GM12873 (cell line): ENCODE results near the gene OVCH1.

Source experiments
- TF ChIP-seq, protein P1 (sequence below): IDR thresholded peaks from 2 replicates; pipeline ENCODE4 v1.5.1; 2012; ENCODE audit warnings: low read depth, mild to moderate bottlenecking, moderate library complexity, low read length, control low read depth; ENCODE audit not compliant: insufficient read depth; ENCODE audit errors: missing control alignments

The OVCH1 gene

DNA sequence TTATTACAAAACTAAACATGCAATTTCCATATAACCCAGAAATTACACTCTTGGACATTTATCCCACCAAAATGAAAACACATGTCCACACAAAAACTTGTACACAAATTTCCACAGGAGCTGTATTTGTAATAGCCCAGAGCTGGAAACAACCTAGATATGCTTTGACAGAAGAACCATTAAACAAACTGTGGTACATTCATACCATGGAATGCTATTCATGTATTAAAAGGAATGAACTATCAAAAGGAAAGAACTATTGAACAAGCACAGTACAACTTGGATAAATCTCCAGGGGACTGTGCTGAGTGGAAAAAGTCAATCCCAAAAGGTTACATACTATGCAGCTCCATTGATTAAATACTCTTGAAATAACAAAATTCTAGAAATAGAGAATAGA is 80.7 kb downstream of the OVCH1 start:
- TF ChIP-seq, protein P1, sequence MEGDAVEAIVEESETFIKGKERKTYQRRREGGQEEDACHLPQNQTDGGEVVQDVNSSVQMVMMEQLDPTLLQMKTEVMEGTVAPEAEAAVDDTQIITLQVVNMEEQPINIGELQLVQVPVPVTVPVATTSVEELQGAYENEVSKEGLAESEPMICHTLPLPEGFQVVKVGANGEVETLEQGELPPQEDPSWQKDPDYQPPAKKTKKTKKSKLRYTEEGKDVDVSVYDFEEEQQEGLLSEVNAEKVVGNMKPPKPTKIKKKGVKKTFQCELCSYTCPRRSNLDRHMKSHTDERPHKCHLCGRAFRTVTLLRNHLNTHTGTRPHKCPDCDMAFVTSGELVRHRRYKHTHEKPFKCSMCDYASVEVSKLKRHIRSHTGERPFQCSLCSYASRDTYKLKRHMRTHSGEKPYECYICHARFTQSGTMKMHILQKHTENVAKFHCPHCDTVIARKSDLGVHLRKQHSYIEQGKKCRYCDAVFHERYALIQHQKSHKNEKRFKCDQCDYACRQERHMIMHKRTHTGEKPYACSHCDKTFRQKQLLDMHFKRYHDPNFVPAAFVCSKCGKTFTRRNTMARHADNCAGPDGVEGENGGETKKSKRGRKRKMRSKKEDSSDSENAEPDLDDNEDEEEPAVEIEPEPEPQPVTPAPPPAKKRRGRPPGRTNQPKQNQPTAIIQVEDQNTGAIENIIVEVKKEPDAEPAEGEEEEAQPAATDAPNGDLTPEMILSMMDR, result no peak

DNA sequence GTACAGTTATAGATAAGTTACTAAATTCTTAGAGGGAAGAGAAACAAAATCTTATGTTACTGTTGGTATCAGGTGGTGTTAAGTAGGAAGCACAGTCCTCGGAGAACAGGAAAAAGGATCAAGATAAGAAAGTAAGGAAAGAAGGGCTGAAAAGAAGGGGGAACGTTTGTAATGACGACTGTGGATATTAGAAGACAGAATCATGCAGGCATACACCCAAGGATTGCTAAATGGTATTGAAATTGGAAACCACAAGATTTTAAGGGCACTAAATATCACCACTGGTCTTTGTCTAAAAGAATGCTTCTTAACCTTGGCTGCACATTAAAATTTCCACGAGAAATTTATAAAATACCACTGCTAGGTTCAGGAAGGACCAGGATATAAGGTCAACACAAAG is 82.4 kb downstream of the OVCH1 start:
- TF ChIP-seq, protein P1, result no peak

DNA sequence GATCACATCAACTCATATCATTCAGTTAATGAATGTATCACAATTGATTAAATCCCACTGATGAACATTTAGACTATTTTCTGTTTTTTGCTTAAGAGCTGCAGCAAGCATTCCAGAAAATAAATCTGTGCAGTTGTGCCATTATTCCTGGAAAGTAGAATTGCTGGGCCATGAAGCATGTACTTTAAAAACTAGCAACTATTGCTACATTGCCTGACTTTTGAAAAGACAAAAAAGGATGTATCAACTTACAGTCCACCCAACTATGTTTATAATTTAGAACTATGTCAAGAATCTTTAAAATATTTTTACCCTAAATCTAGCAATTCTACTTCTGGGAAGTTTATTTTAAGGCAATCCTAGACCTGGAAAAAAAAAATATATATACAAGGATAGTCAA is 83.1 kb downstream of the OVCH1 start:
- TF ChIP-seq, protein P1, result no peak

DNA sequence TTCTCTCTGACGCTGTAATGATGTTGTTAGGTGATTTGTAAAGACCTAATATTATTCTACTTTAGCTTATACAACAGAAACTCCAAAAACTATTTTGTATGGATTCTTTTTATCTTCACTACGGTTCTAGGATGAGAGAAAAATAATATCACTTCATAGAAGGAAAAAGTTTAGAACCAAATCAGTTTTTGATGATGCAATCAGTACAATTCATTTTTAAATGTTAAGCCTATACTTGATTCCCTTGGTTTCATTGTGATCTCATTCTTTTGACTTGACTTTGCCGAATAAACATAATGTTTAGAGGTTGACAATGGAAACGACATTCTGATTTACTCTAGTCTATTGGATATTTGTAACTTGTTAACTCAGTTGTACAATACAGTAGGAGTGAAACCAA is 91.9 kb downstream of the OVCH1 start:
- TF ChIP-seq, protein P1, result no peak

DNA sequence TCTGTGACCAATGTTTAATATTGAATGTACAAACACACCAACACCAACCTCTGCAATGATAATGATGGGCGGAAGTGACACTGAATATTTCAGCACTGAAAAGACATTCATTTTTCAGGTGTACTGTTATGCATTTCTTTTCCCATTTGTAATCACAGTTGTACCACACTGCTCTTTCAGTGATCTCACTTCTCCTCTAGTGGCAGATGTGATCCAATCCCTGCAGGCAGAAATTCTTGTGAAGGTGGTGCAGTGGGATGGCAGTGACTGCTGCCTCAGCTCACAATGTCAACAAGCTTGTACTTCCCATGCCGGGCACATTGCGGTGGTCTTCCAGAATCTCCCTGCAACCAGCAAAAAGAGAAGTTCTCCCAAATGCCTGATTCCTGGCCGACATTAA is 93.5 kb downstream of the OVCH1 start:
- TF ChIP-seq, protein P1, result no peak

DNA sequence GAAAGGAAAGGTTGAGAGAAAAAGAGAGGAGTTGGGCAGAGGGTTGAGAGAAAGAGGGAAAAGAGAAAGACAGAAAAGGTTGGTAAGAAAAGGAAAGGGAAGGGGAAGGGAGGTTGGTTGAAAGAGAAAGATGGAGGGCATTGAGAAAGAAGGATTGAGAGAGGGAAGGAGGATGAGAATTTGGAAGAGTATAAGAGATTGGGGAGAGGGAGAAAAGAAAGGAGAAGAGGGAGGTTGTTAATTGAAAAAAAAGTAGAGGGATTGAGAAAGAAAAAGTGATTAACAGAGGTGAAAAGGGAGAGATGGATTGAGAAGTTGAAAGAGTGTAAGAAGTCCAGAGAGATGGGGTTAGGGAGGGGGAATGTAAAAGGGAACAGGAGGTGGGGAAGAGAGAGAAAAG is 95.0 kb downstream of the OVCH1 start:
- TF ChIP-seq, protein P1, result no peak

DNA sequence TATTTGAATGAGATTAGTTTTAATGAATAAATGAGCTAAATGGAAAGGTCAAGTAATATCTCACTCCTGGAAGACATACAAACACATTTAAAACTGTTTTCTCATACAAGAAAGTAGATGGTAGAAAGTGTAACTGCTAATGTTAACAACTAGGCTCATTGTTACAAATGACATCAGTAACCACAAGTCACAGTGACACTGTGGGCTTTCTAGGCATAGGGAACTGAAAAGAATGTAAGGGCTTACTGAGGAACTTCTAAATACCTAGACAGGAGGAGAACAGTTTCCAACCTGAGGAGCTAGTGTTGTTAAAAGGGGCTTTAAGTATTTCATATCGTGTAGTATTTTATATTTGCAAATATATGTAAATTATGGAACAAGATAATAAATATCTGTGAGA is 99.0 kb downstream of the OVCH1 start:
- TF ChIP-seq, protein P1, result no peak

DNA sequence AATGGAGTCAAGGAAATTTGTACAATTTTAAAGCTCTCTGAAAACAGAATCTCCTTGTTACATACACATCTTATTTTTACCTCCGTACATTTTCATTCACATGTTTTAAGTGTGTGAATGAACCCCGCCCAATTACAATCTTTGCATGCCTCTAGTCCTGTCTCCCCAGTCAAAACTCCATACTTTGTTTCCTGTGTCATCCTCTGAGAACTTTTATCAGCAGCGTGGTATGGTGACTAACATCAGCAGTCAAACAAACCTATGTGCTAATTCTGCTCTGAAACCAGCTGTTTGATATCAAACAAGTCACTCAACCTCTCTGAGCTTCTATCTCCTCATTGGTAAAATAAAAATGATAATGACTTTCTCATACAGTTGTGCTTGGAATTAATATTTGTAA is 100.7 kb downstream of the OVCH1 start:
- TF ChIP-seq, protein P1, result no peak
